ENCODE results near the gene ADK.

The ADK gene

GRCh38 chr10:74628136-74628535, 477.1 kb downstream of the ADK start:
- Histone ChIP-seq H3K4me3 (ENCODE audit: low read length) (no peak overlapping the region), H3K36me3 (replicated peaks; ENCODE audit: low read depth, low read length) (no peaks in the 10 kb centered on the region), H3K9me3 (ENCODE audit: insufficient read depth, low read length) (no peaks in the 10 kb centered on the region), H3K27ac (ENCODE audit: low read length) (no peak overlapping the region), H3K79me2 (ENCODE audit: low read length) (no peaks in the 10 kb centered on the region), H2AFZ (ENCODE audit: low read depth, low read length) (no peak overlapping the region), H3K9ac (ENCODE audit: low read length) (no peak overlapping the region), H3K27me3 (ENCODE audit: low read depth, low read length) (no peaks in the 10 kb centered on the region), H3K4me2 (ENCODE audit: low read length) (no peak overlapping the region), H4K20me1 (ENCODE audit: insufficient read depth, low read length) (no peaks in the 10 kb centered on the region), H3K4me1 (ENCODE audit: low read length) (no peaks in the 10 kb centered on the region)
- TF ChIP-seq, protein P1, sequence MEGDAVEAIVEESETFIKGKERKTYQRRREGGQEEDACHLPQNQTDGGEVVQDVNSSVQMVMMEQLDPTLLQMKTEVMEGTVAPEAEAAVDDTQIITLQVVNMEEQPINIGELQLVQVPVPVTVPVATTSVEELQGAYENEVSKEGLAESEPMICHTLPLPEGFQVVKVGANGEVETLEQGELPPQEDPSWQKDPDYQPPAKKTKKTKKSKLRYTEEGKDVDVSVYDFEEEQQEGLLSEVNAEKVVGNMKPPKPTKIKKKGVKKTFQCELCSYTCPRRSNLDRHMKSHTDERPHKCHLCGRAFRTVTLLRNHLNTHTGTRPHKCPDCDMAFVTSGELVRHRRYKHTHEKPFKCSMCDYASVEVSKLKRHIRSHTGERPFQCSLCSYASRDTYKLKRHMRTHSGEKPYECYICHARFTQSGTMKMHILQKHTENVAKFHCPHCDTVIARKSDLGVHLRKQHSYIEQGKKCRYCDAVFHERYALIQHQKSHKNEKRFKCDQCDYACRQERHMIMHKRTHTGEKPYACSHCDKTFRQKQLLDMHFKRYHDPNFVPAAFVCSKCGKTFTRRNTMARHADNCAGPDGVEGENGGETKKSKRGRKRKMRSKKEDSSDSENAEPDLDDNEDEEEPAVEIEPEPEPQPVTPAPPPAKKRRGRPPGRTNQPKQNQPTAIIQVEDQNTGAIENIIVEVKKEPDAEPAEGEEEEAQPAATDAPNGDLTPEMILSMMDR (IDR thresholded peaks at IDR 0.05; ENCODE audit: low read depth, low read length): no peak
- no peak for TF ChIP-seq EZH2phosphoT487 (IDR thresholded peaks at IDR 0.05; ENCODE audit: low read depth)

DNA sequence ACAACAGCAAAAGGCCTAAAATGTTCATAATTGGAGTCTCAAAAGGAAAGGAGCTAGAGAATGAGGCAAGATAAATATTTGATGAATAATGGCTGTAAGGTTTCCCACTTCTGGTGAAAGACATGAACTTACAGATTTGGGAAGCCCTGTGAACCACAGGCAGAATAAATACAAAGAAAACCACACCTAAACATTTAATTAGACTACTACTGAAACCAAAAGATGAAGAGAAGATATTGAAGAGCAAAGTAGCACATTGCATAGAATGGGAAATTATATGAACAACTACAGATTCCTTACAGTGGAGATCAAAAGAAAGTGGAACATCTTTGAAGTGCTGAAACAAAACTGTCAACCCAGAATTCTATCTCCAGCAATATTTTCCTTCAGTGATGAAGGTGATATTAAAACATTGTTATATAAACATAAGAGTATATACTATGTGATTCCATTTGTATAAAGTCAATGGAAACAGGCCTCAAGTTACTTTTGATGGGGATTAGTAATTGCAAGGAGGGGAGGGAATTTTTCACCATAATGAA, 484.0 kb downstream of the ADK start:
- TF ChIP-seq, protein P1 (IDR thresholded peaks at IDR 0.05; ENCODE audit: low read depth, low read length): no peak
- no peak for TF ChIP-seq EZH2phosphoT487 (IDR thresholded peaks at IDR 0.05; ENCODE audit: low read depth)
- Histone ChIP-seq H2AFZ (ENCODE audit: low read depth, low read length) (no peak overlapping the region), H3K9ac (ENCODE audit: low read length) (no peak overlapping the region), H3K27me3 (ENCODE audit: low read depth, low read length) (no peaks in the 10 kb centered on the region), H3K9me3 (ENCODE audit: insufficient read depth, low read length) (no peaks in the 10 kb centered on the region), H3K36me3 (replicated peaks; ENCODE audit: low read depth, low read length) (no peaks in the 10 kb centered on the region), H3K79me2 (ENCODE audit: low read length) (no peaks in the 10 kb centered on the region), H3K4me2 (ENCODE audit: low read length) (no peak overlapping the region), H4K20me1 (ENCODE audit: insufficient read depth, low read length) (no peaks in the 10 kb centered on the region), H3K27ac (ENCODE audit: low read length) (no peak overlapping the region), H3K4me3 (ENCODE audit: low read length) (no peak overlapping the region), H3K4me1 (ENCODE audit: low read length) (peaks cover 2% of the 10 kb centered on the region; the same call in 1 of the 2 replicates)

DNA sequence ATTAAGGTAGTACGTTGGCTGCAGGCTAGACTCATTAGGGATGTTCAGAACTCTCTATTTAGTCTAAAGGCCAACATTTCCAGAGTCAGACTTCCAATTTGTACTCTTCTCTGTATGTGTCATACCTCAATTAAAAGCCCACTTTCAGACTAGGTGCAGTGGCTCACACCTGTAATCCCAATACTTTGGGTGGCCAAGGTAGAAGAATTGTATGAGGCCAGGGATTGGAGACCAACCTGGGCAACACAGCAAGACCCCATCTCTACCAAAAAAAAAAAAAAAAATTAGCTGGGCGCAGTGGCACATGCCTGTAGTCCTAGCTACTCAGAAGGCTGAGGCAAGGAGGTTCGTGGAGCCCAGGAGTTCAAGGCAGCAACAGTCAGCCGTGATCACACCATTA, 484.6 kb downstream of the ADK start:
- Histone ChIP-seq H3K36me3 (replicated peaks; ENCODE audit: low read depth, low read length) (no peaks in the 10 kb centered on the region), H3K27me3 (ENCODE audit: low read depth, low read length) (no peaks in the 10 kb centered on the region), H3K79me2 (ENCODE audit: low read length) (no peaks in the 10 kb centered on the region), H3K9me3 (ENCODE audit: insufficient read depth, low read length) (no peaks in the 10 kb centered on the region), H4K20me1 (ENCODE audit: insufficient read depth, low read length) (no peaks in the 10 kb centered on the region), H3K4me2 (ENCODE audit: low read length) (no peak overlapping the region), H3K27ac (ENCODE audit: low read length) (no peak overlapping the region), H2AFZ (ENCODE audit: low read depth, low read length) (no peak overlapping the region), H3K4me1 (ENCODE audit: low read length) (peaks cover 4% of the 10 kb centered on the region; the same call in 1 of the 2 replicates), H3K9ac (ENCODE audit: low read length) (no peak overlapping the region), H3K4me3 (ENCODE audit: low read length) (no peak overlapping the region)
- no peak for TF ChIP-seq EZH2phosphoT487 (IDR thresholded peaks at IDR 0.05; ENCODE audit: low read depth)
- TF ChIP-seq, protein P1 (IDR thresholded peaks at IDR 0.05; ENCODE audit: low read depth, low read length): no peak

- no peaks in the 10 kb centered on the region for H4K20me1 ChIP-seq (ENCODE audit: insufficient read depth, low read length)
- H3K9me3 ChIP-seq (ENCODE audit: insufficient read depth, low read length): no peaks in the 10 kb centered on the region
- no peaks in the 10 kb centered on the region for H3K27me3 ChIP-seq (ENCODE audit: low read depth, low read length)
- H3K4me2 ChIP-seq (ENCODE audit: low read length): no peak overlapping the region
- H3K4me3 ChIP-seq (ENCODE audit: low read length): no peak overlapping the region
- no peaks in the 10 kb centered on the region for H3K36me3 ChIP-seq (replicated peaks; ENCODE audit: low read depth, low read length)
- H3K9ac ChIP-seq (ENCODE audit: low read length): no peak overlapping the region
- H2AFZ ChIP-seq (ENCODE audit: low read depth, low read length): no peak overlapping the region
- peaks cover 9% of the 10 kb centered on the region for H3K4me1 ChIP-seq (ENCODE audit: low read length)
- TF ChIP-seq EZH2phosphoT487 (IDR thresholded peaks at IDR 0.05; ENCODE audit: low read depth): no peak
- TF ChIP-seq, protein P1 (IDR thresholded peaks at IDR 0.05; ENCODE audit: low read depth, low read length): no peak
- H3K79me2 ChIP-seq (ENCODE audit: low read length): no peaks in the 10 kb centered on the region
- no peak overlapping the region for H3K27ac ChIP-seq (ENCODE audit: low read length)
Measured at GRCh38 chr10:74637685-74638084, 486.7 kb downstream of the ADK start.

Data from OCI-LY3 (cell line).